SU-DHL-6 (cell line): Measurements from ENCODE around the gene KCNF1.

Experiments used
- CTCF ChIP-seq: fragments of 200-600 bp; sonication (generic); IDR thresholded peaks from one replicate; pipeline ENCODE4 v1.5.1; 2017; ENCODE audit warnings: antibody characterized with exemption, mild to moderate bottlenecking, low read length, moderate library complexity; ENCODE audit not compliant: insufficient read depth, poor library complexity, severe bottlenecking
- EZH2phosphoT487 ChIP-seq: fragments of 200-600 bp; sonication (generic), shearing (Covaris generic); conservative IDR thresholded peaks from 2 replicates; pipeline ENCODE4 v1.6.1; 2018; ENCODE audit warnings: mild to moderate bottlenecking, antibody characterized with exemption, low read length, moderate library complexity, mixed read lengths

- TF ChIP-seq CTCF (no peak), EZH2phosphoT487 (no peak)
Observed at GRCh38 chr2:10883066-10883465, 28.7 kb upstream of the KCNF1 start.
